ENCODE results near the gene TMEM141.

Gene TMEM141

GRCh38 chr9:136756836-136757235, 34.3 kb upstream of the TMEM141 start:
- DNase-seq (ENCODE audit: low read depth) = no peak
- no peak for TF ChIP-seq CTCF (conservative IDR thresholded peaks at IDR 0.05; ENCODE audit: low read length)
- no peak overlapping the region for H3K4me3 ChIP-seq (ENCODE audit: low read length)

GRCh38 chr9:136757328-136757727, 33.8 kb upstream of the TMEM141 start:
- H3K4me3 ChIP-seq (ENCODE audit: low read length) = no peak overlapping the region
- TF ChIP-seq CTCF (conservative IDR thresholded peaks at IDR 0.05; ENCODE audit: low read length) = no peak
- DNase-seq (ENCODE audit: low read depth) = no peak

- H3K4me3 ChIP-seq (ENCODE audit: low read length) = no peak overlapping the region
- no peak for DNase-seq (ENCODE audit: low read depth)
- TF ChIP-seq CTCF (conservative IDR thresholded peaks at IDR 0.05; ENCODE audit: low read length) = no peak
Measured at GRCh38 chr9:136757751-136758140, 33.4 kb upstream of the TMEM141 start.

- no peak for TF ChIP-seq CTCF (conservative IDR thresholded peaks at IDR 0.05; ENCODE audit: low read length)
- H3K4me3 ChIP-seq (ENCODE audit: low read length) = no peak overlapping the region
- DNase-seq (ENCODE audit: low read depth) = no peak
Measured at GRCh38 chr9:136759001-136759400, 32.1 kb upstream of the TMEM141 start.

GRCh38 chr9:136759436-136760325, 31.5 kb upstream of the TMEM141 start:
- TF ChIP-seq CTCF (conservative IDR thresholded peaks at IDR 0.05; ENCODE audit: low read length) = no peak
- no peak overlapping the region for H3K4me3 ChIP-seq (ENCODE audit: low read length)
- no peak for DNase-seq (ENCODE audit: low read depth)

- TF ChIP-seq CTCF (conservative IDR thresholded peaks at IDR 0.05; ENCODE audit: low read length) = no peak
- DNase-seq (ENCODE audit: low read depth) = no peak
- no peak overlapping the region for H3K4me3 ChIP-seq (ENCODE audit: low read length)
Measured at GRCh38 chr9:136760424-136760823, 30.7 kb upstream of the TMEM141 start.

Data from AG10803 (cell line).